Hematopoietic multipotent progenitor cell treated with erythropoietin and hydrocortisone succinate and interleukin-3 and kit ligand, for 8 days (in vitro differentiated cells): ENCODE results near the gene OR2F2.

ENCODE experiments used
- DNase-seq: peaks from one replicate; pipeline ENCODE4 v3.0.0-alpha.2; 2015

Gene OR2F2, protein sequence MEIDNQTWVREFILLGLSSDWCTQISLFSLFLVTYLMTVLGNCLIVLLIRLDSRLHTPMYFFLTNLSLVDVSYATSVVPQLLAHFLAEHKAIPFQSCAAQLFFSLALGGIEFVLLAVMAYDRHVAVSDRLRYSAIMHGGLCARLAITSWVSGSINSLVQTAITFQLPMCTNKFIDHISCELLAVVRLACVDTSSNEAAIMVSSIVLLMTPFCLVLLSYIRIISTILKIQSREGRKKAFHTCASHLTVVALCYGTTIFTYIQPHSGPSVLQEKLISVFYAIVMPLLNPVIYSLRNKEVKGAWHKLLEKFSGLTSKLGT

DNA sequence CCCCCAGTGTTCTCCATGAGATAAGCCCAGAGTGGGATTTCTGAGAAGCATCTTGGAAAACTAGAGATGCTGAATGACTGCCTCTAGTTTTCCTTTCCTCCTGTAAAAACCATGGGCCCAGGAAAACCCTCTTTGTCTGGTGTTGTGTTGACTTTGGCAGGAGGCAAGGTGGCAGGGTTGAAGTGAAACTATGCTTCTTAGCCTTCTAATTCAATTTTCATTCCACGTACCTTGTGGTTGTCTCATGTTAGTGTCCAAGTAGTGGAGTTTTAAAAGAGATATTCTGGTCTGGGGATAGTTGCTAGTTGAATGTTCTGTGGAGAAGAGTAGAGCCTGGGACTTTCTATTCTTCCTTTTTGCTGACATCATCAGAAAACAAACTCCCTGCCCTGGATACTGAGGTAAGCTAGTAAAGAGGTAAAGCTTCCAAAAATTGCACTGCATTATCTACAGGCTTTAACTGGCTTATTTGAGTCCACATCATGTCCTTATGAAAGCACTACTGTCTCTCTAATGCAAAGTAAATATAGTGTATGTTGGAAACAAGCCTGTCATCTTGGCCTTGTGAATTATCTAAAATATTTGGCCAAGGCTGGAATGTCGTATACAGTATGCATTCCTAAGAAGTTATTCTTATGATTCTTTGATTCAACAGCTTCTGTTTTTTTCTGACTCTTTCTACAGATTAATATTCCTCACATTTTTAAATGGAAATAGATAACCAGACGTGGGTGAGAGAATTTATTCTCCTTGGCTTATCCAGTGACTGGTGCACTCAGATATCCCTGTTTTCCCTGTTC lies at the start of gene OR2F2:
OR2F2 (plus strand) TSS at position 708 of the 800 bp plus-strand sequence; CDS start at position 708, 0 bp downstream.
- no peak for DNase-seq

DNA sequence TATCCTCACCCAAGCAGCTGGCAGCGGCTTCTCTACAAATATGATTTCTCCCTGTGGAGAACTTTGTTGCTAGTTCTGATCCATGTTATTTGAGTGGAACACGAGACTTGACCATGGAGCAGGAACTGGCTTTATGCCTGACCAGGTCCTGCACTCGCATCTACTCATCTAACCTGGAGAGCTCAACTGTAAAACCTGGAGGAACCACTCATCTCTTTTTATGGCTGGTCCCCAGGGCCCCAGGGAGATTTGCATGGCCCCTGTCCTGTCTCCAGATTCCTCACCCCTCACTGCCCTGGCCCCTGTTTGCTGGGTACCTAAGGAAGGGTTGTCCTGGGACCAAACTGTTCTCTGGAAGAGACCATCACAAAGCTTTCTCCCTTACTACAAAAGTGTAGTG lies 49.1 kb upstream of the OR2F2 start:
- DNase-seq: no peak

DNA sequence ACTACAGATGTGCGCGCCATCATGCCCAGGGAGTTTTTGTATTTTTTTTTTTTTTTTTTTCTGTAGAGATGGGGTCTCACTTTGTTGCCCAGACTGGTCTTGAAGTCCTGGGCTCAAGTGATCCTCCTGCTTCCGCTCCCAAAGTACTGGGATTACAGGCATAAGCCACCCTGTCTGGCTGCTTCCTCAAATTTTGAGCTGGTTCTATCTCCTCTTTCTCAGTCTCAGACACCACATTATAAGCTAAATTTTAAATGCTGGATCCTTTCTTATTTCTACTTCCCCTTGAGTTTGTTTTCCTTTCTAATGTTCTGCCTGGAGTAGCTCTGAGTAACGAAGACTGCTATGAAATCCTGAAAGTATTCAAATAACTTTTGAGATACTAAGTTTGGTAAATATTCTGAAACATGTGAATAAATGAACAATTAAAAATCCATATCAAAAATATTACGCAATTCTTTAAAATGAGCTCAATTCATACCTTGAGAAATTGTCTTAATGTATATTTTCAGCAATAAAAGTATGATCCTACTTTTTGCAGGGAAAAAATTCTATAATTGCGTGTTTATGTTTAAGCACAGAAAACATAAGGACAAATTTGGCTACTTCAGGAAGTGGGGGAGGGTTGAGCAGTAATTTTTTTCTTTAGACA lies 48.1 kb upstream of the OR2F2 start:
- DNase-seq: no peak

DNA sequence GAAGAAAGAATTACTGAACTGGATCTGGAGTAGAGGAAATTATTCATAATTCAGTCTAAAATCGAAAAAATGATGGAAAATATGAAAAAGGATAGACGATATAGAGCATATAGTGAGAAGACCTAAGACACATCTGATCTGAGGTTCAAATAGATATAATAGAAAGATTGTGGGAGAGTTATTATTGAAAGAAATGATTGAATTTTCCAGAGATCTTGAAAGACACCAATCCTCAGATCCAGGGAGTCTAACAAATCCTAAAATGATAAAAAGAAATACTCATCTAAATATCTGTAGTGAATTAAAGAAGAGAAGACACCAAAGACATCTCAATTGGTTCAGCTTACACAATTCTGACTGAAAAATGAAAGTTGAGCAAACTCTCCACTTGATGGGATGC lies 46.0 kb upstream of the OR2F2 start:
- no peak for DNase-seq

DNA sequence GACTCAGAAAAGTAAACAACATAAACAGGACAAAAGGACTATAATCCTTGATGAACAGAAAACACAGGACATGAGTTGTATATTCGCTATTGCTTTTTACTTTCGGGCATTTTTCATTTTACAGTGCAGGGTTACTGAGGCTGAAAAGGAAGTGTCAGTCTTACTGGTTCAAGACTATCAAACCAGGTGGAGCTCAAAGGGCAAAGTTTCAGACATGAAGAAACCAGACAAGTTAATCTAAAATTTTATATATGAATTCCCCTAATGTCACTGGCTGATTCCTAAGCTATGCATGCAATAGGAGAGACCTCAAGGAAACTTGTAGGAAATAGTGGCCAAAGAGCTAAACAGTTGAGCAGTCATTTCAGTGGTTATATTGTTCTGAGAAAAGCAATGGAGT lies 44.5 kb upstream of the OR2F2 start:
- no peak for DNase-seq

DNA sequence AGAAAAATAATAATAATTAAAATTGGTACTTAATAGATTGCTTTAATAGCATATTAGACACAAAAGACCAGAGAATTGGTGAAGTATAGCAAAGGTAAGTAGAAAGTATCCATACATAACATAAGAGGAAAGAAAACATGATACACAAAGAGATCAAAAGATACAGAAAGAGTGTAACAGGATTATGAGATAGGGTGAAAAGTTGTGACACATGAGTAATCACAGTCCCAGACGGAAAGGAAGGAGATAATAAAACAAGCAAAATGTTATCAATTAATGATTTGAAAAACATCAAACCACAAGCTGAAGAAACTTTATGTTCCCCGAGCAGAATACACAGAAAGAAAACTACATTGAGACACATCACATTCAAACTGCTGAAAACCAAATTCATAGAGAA lies 43.6 kb upstream of the OR2F2 start:
- no peak for DNase-seq

DNA sequence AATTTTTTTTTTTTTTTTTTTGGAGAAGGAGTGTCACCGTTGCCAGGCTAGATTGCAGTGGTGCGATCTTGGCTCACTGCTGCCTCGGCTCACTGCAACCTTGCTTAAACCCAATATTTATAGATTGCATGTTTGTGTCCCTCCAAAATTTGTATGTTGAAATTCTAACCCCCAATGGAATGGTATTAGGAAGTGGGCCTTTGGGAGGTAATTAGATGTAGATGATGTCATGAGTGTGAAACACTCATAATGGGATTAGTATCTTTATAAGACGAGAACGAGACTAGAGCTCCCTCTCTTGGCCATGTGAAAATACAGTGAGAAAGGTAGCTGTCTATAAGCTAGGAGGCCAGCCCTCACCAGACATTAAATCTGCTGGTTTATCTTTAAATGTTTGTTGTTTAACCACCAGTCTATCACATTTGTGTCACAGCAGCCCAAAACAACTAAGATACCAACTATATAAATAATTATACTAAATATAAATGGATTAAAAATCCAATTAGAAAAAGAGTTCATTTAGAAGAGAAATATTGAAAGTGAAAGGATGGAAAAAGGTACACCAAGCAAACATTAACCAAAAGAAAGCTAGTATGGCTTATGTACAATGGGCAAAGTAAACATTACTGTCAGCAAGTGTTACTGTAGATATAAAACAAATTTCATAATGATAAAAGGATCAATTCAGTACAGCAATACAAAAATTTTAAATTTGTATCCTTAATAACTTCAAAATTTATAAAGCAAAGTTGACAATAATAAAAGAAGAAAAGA lies 42.3 kb upstream of the OR2F2 start:
- peak; percentile 70 for DNase-seq

DNA sequence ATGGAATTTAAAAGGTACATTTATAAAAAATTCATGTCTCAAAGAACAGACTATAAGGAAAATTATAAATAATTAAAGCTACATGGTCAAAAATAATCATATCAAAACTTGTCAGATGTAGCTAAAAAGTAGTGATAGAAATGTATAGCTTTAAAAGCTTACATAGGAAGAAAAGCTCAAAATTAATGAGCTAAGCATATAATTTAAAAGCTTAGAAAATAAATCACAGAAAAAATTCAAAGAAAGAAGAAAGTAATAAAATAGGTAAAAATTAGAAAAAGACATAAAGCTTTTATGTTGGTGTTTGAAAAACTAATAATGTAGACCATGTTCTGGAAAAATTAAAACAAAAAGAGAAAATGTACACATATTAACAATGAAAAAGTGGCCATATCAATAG lies 38.4 kb upstream of the OR2F2 start:
- no peak for DNase-seq

DNA sequence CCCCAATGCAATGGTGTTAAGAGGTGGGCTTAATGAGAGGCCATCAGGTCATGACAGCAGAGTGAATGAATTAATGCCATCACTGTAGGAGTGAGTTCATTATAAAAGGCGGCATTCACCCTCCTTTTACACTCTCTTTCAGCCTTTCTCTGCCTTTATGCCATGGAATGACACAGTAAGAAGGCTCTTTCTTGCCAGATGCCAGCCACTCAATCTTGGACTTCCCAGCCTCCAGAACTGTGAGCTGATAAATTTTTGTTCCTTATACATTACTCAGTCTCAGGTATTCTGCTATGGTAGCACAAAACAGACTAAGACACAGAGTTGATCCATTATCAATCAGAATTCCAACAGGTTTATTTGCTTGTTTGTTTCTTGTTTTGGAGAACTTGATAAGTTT lies 36.2 kb upstream of the OR2F2 start:
- DNase-seq: no peak

DNA sequence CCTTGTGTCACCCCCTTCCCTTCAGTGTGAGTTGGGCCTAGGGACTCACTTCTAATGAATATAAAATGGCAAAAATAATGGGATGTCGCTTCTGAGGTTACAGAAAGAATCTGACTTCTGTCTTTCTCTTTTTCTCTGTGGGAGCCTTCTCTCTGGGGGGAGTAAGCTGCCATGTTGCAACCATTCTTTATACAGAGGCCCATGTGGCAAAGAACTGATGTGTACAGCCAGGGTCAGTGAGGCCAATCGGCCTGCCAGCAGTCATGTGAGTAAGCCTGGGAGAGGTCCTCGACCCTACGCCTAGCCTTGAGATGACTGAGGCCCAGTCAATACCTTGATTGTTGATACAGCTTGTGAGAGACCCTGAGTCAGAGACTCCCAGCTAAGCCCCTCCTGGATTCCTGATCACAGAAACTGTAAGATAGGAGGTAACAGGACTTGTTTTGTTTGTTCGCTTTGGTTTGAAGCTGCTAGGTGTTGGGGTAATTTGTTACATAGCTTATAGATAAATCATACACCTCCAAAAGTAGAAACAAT lies 34.7 kb upstream of the OR2F2 start:
- no peak for DNase-seq

DNA sequence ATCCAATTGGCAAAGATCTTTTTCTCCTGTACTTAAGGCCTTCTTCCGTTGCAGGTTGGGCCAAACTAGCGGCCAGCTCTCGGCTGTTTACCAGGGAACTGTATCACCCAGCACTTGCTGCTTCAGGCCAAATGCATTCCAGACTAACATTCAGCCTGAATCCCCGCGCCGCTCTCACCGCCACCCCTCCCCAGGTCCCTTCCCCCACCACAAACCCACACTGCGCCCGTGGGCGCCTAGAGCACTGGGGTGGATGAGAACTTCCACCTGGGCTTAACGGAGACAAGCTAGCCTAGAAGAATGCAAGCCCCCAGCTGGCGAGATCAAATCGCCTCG lies 33.7 kb upstream of the OR2F2 start:
- no peak for DNase-seq

DNA sequence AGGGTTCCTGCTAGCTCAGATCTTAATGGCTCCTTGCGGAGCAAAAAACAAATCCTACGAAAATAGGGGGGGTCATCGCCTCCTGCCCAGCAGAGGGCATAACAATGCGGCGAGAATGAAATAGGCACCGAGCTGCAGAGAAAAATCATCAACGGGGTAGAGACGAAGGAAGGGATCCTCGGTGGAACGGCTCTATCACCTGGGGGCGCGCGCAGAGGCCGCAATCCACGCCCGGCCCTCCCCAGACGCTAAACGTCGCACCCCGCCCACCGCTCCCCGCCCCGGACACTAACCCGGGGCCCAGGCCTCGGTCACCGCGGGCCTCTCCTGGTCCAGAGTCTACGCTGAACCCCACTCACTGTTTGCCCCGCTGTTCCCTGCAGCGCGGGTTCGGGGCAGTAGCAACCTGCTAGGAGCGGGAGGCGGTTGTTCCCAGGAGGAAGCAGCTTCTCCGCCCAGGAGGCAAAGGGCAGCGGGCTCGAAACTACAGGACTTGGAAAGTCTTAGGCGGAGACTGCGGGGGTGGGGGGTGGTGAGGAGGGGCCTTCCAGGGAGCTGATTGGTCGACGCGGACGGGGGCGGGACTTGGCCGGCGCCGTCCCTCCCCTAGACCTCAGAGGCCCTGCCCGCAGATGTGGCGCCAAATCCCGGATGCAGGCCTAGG lies 33.2 kb upstream of the OR2F2 start, which contains the start of gene TCAF1:
TCAF1 (minus strand) TSS at position 509 of the 664 bp plus-strand sequence. CDS start 25,568 bp downstream, outside the sequence.
- peak; percentile 91 for DNase-seq

DNA sequence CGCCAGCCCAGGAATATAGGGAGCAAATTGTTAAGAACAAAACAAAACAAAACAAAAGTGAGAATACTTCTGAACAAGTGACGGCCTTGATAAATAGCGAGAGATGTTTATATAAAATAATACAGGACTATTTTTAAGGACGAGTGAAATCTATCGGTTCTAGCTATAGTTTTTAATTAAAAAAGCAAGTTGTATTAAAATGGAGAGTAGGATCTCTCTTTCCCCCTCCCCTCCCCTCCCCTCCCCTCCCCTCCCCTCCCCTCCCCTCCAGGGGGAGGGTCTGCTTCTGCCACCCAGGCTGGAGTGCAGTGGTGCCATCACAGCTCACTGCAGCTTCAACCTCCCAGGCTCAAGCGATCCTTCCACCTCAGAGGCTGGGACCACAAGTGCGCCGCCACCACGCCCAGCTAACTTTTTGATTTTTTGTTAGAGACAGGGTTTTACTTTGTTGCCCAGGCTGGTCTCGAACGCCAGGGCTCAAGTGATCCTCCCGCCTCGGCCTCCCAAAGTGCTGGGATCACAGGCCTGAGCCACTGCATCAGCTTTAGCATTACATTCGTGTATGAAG lies 32.6 kb upstream of the OR2F2 start:
- no peak for DNase-seq

DNA sequence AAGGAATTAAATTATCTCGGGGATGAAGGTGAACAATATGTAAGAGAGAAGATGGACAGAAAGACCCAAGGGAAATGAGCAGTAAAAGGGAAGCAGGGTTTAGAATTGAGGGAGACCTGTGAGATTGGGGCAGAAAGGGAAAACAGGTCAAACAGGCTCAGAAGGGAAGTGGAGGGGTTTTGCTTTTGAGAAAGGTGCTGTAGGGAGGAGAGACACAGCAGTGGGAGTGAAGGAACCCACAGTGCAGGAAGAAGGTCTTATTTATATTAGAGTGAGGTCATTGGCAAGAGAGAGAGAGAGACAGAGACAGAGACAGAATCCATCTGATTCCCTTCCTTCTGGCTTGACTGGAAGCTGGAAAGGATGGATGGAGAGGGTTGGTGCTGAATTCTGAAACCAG lies 29.5 kb upstream of the OR2F2 start:
- DNase-seq: no peak

DNA sequence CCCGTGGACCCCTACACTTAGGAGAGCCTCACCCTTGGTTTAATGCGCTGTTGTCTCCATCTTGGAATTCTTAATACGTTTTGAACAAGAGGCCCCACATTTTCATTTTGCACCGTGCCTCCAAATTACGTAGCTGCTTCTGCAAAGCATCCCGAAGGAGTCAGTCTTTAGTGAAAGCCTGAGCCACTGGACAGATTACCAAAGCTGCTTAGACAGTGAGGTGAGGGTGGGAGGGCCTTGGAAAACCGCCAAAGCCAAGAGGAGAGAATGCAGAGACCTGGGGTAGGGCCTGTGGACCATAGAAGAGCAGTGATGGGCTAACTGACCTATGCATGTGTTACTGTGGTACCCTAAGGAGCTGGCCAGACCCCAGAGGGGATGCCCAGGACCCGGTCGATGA lies 28.9 kb upstream of the OR2F2 start:
- DNase-seq: no peak

DNA sequence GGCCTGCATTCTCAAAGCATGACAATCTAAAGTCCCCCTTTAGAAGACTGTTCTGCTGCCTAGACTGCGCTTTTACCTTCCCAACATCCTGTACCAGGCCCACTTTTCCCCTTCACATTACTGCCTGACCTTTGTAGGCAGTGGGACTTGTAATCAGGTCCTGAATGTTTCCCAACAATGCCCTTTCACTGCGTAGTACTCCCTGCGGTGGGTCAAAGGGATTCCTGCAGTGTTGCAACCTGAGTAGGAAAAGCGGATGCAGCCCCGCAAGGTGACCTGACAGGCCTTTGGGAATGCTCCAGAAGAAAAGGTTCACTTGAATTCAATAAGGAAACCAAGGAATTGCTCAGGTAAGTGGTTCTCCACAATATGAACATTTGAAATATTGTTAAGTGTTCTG lies 28.1 kb upstream of the OR2F2 start:
- DNase-seq: no peak

DNA sequence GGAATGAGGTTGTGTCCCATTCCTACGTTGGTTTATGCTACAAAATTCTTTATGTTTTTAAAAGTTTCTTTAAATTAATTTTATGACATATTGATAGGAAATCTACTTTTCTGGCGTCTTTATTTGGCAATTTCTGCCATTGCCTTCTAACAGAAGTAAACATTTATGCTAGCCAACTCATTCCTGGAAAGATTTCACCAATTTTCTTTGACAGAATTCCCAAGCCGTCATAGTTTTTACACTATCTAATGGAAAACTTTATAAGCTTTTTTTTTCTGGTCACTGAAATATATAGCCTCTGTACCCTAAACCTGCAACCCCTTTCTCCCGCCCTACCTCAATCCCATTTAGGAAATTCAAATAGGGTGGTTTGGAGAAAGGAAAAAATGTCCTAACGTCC lies 26.9 kb upstream of the OR2F2 start:
- DNase-seq: no peak

DNA sequence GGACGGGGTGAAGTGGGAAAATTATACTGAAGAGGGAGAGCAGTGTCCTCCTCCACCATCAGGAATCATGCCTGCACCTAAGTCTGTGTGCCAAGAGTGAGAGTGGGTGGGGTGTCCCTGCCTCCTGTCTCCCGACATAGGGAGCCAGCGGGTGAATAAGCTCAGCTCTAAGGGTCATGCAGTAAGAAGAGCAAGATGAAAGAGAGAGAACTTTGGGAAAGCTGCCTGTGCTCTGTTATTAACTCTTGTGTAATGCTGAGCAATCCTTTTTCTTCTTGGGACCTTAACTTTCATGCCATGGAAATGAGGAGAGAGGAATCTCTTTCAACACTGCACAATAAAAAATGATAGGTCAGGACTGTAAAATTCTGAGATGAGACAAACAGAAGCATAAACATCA lies 25.2 kb upstream of the OR2F2 start:
- no peak for DNase-seq

DNA sequence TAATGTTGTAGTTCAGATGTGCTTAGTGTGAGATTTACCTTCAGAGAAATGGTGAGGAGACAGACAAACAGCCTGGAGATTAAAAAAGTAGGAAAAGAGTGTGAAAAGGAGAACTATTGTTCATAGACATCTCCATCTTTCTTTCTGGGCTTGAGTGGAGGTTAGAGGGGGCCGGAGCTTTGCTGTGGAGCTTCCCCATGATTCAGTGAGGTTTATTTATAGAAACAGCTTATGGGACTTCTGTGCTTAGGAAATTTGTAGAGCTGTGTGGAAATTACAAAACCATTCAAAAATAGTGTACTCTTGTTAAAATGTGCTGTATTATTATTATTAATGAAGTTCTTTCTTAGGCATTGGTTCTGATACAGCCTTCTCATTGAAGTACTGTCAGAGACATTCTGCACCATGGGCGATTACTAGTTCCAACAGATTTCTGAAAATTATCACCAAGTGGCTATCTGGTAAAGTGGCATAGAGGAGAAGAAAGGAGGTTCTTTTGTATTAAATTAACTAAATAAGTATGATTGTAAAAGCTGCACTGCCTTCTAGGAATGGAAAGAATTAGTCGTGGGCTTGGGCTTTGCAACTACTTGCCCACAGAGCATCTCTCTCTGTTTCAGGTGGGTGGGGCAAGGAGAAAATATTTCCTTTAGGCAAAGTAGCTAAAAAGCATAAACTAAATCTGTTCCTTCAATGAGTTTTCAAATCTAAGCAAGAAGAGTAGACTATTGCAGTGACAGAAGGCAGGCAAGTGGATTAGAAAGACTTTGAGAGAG lies 24.4 kb upstream of the OR2F2 start:
- no peak for DNase-seq

DNA sequence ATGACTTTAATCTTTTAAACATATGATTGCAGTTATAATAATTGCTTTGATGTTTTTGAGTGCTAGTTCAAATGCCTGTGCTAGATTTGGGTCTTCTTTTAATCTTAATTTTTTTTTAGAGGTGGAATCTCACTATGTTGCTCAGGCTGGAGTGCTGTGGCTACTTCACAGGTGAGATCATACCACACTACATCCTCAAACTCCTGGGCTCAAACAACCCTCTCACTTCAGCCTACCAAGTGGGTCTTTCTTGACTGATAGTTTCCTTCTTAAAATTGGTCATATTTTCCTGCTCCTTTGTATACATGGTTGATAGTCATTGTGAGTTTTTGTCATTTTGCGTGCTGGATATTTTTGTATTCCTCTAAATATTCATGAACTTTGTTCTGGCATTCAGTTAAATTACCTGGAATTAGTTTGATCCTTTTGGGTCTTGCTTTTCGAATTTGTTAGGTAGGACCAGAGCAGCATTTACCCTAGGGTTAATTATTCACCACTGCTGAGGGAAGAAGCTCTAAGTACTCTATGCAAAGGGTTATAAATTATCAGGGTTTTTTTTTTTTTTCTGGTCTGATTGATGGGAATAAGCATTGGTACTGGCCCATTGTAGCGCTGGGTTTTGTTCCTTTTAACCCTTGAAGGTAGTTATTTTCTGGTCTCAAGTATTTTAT lies 21.0 kb upstream of the OR2F2 start:
- DNase-seq: no peak
